HL-60 (cell line): ENCODE results near the gene COL11A2.

Experiments used
- TF ChIP-seq, protein P1 (sequence below): IDR thresholded peaks from 2 replicates; pipeline ENCODE4 v1.6.1; 2012; ENCODE audit warnings: low read depth; ENCODE audit not compliant: insufficient replicate concordance
- TF ChIP-seq, protein P2 (sequence below): IDR thresholded peaks from one replicate; pipeline ENCODE4 v1.5.1; 2011; ENCODE audit warnings: low read length, control low read depth, inconsistent platforms; ENCODE audit not compliant: insufficient read depth

DNA sequence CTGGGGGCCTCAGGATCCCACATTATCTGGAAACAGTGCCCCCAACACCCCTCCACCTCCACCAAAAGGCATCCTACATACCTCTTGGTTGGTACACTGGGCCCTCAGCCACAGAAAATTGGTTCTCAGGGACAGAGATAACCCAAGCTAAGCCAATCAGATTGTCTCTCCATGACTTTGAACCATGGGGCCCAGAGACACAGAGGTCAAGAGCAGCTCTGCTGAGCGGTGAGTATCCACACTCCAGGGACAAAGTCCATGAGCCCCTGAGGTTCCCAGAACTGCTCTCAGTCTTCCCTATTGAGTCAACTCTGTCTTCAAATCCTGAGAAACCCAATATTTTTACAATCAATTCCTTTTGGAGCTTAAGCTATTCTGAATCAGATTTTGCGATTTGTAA is 35.3 kb downstream of the COL11A2 start:
- TF ChIP-seq, protein P1, sequence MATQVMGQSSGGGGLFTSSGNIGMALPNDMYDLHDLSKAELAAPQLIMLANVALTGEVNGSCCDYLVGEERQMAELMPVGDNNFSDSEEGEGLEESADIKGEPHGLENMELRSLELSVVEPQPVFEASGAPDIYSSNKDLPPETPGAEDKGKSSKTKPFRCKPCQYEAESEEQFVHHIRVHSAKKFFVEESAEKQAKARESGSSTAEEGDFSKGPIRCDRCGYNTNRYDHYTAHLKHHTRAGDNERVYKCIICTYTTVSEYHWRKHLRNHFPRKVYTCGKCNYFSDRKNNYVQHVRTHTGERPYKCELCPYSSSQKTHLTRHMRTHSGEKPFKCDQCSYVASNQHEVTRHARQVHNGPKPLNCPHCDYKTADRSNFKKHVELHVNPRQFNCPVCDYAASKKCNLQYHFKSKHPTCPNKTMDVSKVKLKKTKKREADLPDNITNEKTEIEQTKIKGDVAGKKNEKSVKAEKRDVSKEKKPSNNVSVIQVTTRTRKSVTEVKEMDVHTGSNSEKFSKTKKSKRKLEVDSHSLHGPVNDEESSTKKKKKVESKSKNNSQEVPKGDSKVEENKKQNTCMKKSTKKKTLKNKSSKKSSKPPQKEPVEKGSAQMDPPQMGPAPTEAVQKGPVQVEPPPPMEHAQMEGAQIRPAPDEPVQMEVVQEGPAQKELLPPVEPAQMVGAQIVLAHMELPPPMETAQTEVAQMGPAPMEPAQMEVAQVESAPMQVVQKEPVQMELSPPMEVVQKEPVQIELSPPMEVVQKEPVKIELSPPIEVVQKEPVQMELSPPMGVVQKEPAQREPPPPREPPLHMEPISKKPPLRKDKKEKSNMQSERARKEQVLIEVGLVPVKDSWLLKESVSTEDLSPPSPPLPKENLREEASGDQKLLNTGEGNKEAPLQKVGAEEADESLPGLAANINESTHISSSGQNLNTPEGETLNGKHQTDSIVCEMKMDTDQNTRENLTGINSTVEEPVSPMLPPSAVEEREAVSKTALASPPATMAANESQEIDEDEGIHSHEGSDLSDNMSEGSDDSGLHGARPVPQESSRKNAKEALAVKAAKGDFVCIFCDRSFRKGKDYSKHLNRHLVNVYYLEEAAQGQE: no peak
- TF ChIP-seq, protein P2, sequence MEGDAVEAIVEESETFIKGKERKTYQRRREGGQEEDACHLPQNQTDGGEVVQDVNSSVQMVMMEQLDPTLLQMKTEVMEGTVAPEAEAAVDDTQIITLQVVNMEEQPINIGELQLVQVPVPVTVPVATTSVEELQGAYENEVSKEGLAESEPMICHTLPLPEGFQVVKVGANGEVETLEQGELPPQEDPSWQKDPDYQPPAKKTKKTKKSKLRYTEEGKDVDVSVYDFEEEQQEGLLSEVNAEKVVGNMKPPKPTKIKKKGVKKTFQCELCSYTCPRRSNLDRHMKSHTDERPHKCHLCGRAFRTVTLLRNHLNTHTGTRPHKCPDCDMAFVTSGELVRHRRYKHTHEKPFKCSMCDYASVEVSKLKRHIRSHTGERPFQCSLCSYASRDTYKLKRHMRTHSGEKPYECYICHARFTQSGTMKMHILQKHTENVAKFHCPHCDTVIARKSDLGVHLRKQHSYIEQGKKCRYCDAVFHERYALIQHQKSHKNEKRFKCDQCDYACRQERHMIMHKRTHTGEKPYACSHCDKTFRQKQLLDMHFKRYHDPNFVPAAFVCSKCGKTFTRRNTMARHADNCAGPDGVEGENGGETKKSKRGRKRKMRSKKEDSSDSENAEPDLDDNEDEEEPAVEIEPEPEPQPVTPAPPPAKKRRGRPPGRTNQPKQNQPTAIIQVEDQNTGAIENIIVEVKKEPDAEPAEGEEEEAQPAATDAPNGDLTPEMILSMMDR: no peak
